ENCODE data around the gene NOD1.

- TF ChIP-seq BHLHE40 (IDR thresholded peaks at IDR 0.05; ENCODE audit: low read depth, low read length) (no peak), CTCF (IDR thresholded peaks at IDR 0.05) (no peak), JUN (IDR thresholded peaks at IDR 0.05) (no peak), MYC (IDR thresholded peaks at IDR 0.05; ENCODE audit: borderline replicate concordance, low read length) (no peak), KDM5A (IDR thresholded peaks at IDR 0.05) (no peak), NPAS2 (CRISPR knock-in tag; IDR thresholded peaks at IDR 0.05; ENCODE audit: borderline replicate concordance) (no peak), RNF2 (IDR thresholded peaks at IDR 0.05; ENCODE audit: borderline replicate concordance, low read depth) (no peak), REST (IDR thresholded peaks at IDR 0.05) (no peak), HDAC2 (IDR thresholded peaks at IDR 0.05) (no peak), POLR2A (IDR thresholded peaks at IDR 0.05; ENCODE audit: low read length) (no peak), ZFP36 (IDR thresholded peaks at IDR 0.05; ENCODE audit: borderline replicate concordance, partially characterized antibody) (no peak), USF2 (IDR thresholded peaks at IDR 0.05) (no peak), HOXA7 (CRISPR knock-in tag; IDR thresholded peaks at IDR 0.05) (no peak)
These were observed 18.3 kb downstream of the NOD1 start for GRCh38 chr7:30460246-30460633.

All from A549 (cell line).